ENCODE data around the gene KANSL3.
"Not testable (repeated sequence)": the region's sequence is repeated elsewhere in the genome, so short reads cannot be mapped to it uniquely, and the experiment has no call there.

KANSL3 gene

GRCh38 chr2:96604104-96604503 is 34.0 kb downstream of the KANSL3 start:
- no peak for DNase-seq

GRCh38 chr2:96602330-96602823 is 35.7 kb downstream of the KANSL3 start:
- no peak for DNase-seq

- no peak for DNase-seq
These were observed 36.5 kb downstream of the KANSL3 start for GRCh38 chr2:96601382-96602292.

- DNase-seq, result no peak
These were observed 38.2 kb downstream of the KANSL3 start for GRCh38 chr2:96599941-96600340.

GRCh38 chr2:96596596-96596995 is 41.5 kb downstream of the KANSL3 start:
- DNase-seq, result no peak

GRCh38 chr2:96594691-96595152 is 43.4 kb downstream of the KANSL3 start:
- no peak for DNase-seq

- no peak for DNase-seq
These were observed 43.8 kb downstream of the KANSL3 start for GRCh38 chr2:96594282-96594681.

GRCh38 chr2:96591494-96591893 is 46.6 kb downstream of the KANSL3 start:
- DNase-seq, result no peak

- DNase-seq, result no peak
These were observed 47.1 kb downstream of the KANSL3 start for GRCh38 chr2:96591054-96591453.

- DNase-seq, result peak; percentile 13
These were observed 50.3 kb downstream of the KANSL3 start for GRCh38 chr2:96587843-96588242.

GRCh38 chr2:96584017-96584416 is 54.1 kb downstream of the KANSL3 start:
- DNase-seq, result no peak

- DNase-seq, result peak; percentile 26
These were observed 57.3 kb downstream of the KANSL3 start for GRCh38 chr2:96580771-96581170.

- no peak for DNase-seq
These were observed 58.7 kb downstream of the KANSL3 start for GRCh38 chr2:96579422-96579821.

GRCh38 chr2:96578731-96579130 is 59.4 kb downstream of the KANSL3 start:
- no peak for DNase-seq

- no peak for DNase-seq
These were observed 60.6 kb downstream of the KANSL3 start for GRCh38 chr2:96577501-96577900.

- DNase-seq, result no peak
These were observed 62.2 kb downstream of the KANSL3 start for GRCh38 chr2:96575785-96576456.

GRCh38 chr2:96574364-96574763 is 63.7 kb downstream of the KANSL3 start:
- peak; percentile 7 for DNase-seq

GRCh38 chr2:96568094-96568493 is 70.0 kb downstream of the KANSL3 start:
- DNase-seq, result no peak

GRCh38 chr2:96565111-96565510 is 73.0 kb downstream of the KANSL3 start:
- DNase-seq, result no peak

- no peak for DNase-seq
These were observed 73.5 kb downstream of the KANSL3 start for GRCh38 chr2:96564563-96564962.

GRCh38 chr2:96564026-96564425 is 74.1 kb downstream of the KANSL3 start:
- DNase-seq, result no peak

- DNase-seq, result no peak
These were observed 79.6 kb downstream of the KANSL3 start for GRCh38 chr2:96558485-96558884.

GRCh38 chr2:96558061-96558460 is 80.1 kb downstream of the KANSL3 start:
- DNase-seq, result no peak

GRCh38 chr2:96557421-96557820 is 80.7 kb downstream of the KANSL3 start:
- not testable (repeated sequence) for DNase-seq

Data from fibroblast of skin of scalp (primary cell).